Left colon (tissue), 2 donors: ENCODE measurements around the gene NACA. TPM values are rescaled to one million over a fixed set of nuclear protein-coding genes. Genes with fewer than 3 reads are reported as not detected.
"Not testable (repeated sequence)": the region's sequence is repeated elsewhere in the genome, so short reads cannot be mapped to it uniquely, and the experiment has no call there.

ENCODE experiments used
- ATAC-seq: fragments of 200-7000 bp; cut with Tn5 transposase; one replicate; pipeline ENCODE4 v1.9.1; 2020; ENCODE audit warnings: mild to moderate bottlenecking, moderate library complexity
- DNase-seq, 2 donors: peaks; one replicate each; pipeline ENCODE4 v3.0.0-alpha.2; 2020
- intact Hi-C, 2 donors: fragments of 100-400 bp; cut with DNase I in 1 of 2; cut with micrococcal nuclease in 1 of 2; formaldehyde crosslinking; loops; one replicate each; pipeline versions ENCODE4 v1.11.2 to v1.14.0; 2022; cut with DNase I, micrococcal nuclease
- total RNA-seq, 2 donors: library from RNA; stranded (reverse); fragmentation: NEBNext Ultra II Directional; extraction: Animal tissue kit (Norgen Biotek cat#: 25700); gene quantifications; one replicate each; pipeline ENCODE4 v1.2.1, GENCODE V29; 2021
- donor health status: DM: no; HTN: no; CAD: no.
- donor health status: DM: yes; HTN: yes; CAD: no.

NACA gene
- total RNA-seq, 2 donors from 2014 or later: 617 to 625 TPM

GRCh38 chr12:56709759-56710376 is 15.2 kb downstream of the NACA start:
- ATAC-seq (peak; percentile 17), DNase-seq (no peak)
- intact Hi-C loops: no loop called here

- ATAC-seq, DNase-seq, intact Hi-C loops: not testable (repeated sequence)
These were observed 20.6 kb downstream of the NACA start for GRCh38 chr12:56704522-56704921.

- no peak for ATAC-seq
- no peak for DNase-seq
- intact Hi-C loops: no loop called here
These were observed 26.0 kb downstream of the NACA start for GRCh38 chr12:56699020-56699661.

- DNase-seq (no peak), ATAC-seq (no peak)
- intact Hi-C loops: no loop called here
These were observed 29.6 kb downstream of the NACA start for GRCh38 chr12:56695327-56696101.

GRCh38 chr12:56694161-56694560 is 30.9 kb downstream of the NACA start:
- ATAC-seq: no peak
- intact Hi-C loops: no loop called here
- no peak for DNase-seq

GRCh38 chr12:56688846-56689109 is 36.3 kb downstream of the NACA start:
- no peak for DNase-seq
- intact Hi-C loops: loop anchor here in 1 of 2 donors (10.0 kb wide), 1 partner anchor 54 kb away; the partner anchor contains the start of gene BAZ2A

GRCh38 chr12:56688129-56688845 is 36.8 kb downstream of the NACA start, which contains the start of gene PTGES3:
PTGES3 (minus strand) TSS chr12:56688284; CDS start chr12:56687999, 285 bp downstream.
- intact Hi-C loops: loop anchor here in 1 of 2 donors (10.0 kb wide), 1 partner anchor 53 kb away; the partner anchor contains the start of gene BAZ2A
- peak; percentile 97 to 99 for DNase-seq
- ATAC-seq: peak; percentile 81

More at GRCh38 chr12:56688846-56689109, 36.3 kb downstream of the NACA start:
- no peak for ATAC-seq

- peak; percentile 56 to 76 for DNase-seq
- ATAC-seq: peak; percentile 35
- intact Hi-C loops: loop anchor here in 1 of 2 donors (10.0 kb wide), 1 partner anchor 53 kb away; the partner anchor contains the start of gene BAZ2A
These were observed 37.6 kb downstream of the NACA start for GRCh38 chr12:56687223-56688128.

GRCh38 chr12:56684745-56685359 is 40.2 kb downstream of the NACA start:
- intact Hi-C loops: loop anchor here in 1 of 2 donors (10.0 kb wide), 1 partner anchor 50 kb away; the partner anchor contains the start of gene BAZ2A
- DNase-seq: no peak

GRCh38 chr12:56682323-56682722 is 42.8 kb downstream of the NACA start:
- intact Hi-C loops: loop anchor here in 1 of 2 donors (10.0 kb wide), 1 partner anchor 48 kb away; the partner anchor contains the start of gene BAZ2A

More at GRCh38 chr12:56684745-56685359, 40.2 kb downstream of the NACA start:
- no peak for ATAC-seq

GRCh38 chr12:56679883-56680575 is 45.1 kb downstream of the NACA start:
- intact Hi-C loops: loop anchor here in 1 of 2 donors (10.0 kb wide), 1 partner anchor 45 kb away; the partner anchor contains the start of gene BAZ2A
- no peak for ATAC-seq

More at GRCh38 chr12:56682323-56682722, 42.8 kb downstream of the NACA start:
- DNase-seq (no peak), ATAC-seq (no peak)

GRCh38 chr12:56678852-56679251 is 46.2 kb downstream of the NACA start:
- intact Hi-C loops: no loop called here
- DNase-seq (no peak), ATAC-seq (no peak)

More at GRCh38 chr12:56679883-56680575, 45.1 kb downstream of the NACA start:
- no peak for DNase-seq

GRCh38 chr12:56677680-56678079 is 47.4 kb downstream of the NACA start:
- ATAC-seq: peak; percentile 5
- intact Hi-C loops: no loop called here

GRCh38 chr12:56676851-56677580 is 48.1 kb downstream of the NACA start:
- ATAC-seq (peak; percentile 88), DNase-seq (peak in 1 of 2 donors; percentile 47)
- intact Hi-C loops: no loop called here

More at GRCh38 chr12:56677680-56678079, 47.4 kb downstream of the NACA start:
- no peak for DNase-seq

- ATAC-seq (peak; percentile 38), DNase-seq (no peak)
- intact Hi-C loops: no loop called here
These were observed 53.5 kb downstream of the NACA start for GRCh38 chr12:56671608-56672007.

GRCh38 chr12:56670836-56671235 is 54.3 kb downstream of the NACA start:
- DNase-seq (no peak), ATAC-seq (peak; percentile 17)
- intact Hi-C loops: no loop called here
